HTERT RPE-1 (cell line): ENCODE measurements around the gene PTPRJ.
"Not testable (repeated sequence)": the region's sequence is repeated elsewhere in the genome, so short reads cannot be mapped to it uniquely, and the experiment has no call there.

Experiments
- in situ Hi-C: fragments of 300-500 bp; cut with MboI; formaldehyde crosslinking; loops from 4 replicates; pipeline ENCODE4 v1.14.3; 2020; ENCODE audit warnings: low sequenced_read_pairs

The PTPRJ gene

DNA sequence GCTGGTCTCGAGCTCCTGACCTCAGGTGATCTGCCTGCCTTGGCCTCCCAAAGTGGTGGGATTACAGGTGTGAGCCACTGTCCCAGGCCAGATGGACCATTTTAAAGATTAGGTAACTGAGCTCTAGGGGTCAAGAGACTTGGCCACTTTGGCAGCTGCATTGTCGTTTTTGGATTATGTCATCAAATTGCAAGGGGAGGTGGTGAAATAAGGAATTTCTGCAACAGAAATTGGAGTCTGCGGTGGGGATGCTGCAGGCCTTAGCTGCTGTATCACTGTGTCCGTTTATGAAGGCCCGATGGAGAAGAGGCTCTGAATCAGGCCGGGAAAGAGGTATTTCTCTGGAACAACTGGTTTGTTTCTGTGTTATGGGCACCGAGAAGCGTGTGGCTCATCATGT is 34.6 kb downstream of the PTPRJ start:
- in situ Hi-C loops: no loop called here

DNA sequence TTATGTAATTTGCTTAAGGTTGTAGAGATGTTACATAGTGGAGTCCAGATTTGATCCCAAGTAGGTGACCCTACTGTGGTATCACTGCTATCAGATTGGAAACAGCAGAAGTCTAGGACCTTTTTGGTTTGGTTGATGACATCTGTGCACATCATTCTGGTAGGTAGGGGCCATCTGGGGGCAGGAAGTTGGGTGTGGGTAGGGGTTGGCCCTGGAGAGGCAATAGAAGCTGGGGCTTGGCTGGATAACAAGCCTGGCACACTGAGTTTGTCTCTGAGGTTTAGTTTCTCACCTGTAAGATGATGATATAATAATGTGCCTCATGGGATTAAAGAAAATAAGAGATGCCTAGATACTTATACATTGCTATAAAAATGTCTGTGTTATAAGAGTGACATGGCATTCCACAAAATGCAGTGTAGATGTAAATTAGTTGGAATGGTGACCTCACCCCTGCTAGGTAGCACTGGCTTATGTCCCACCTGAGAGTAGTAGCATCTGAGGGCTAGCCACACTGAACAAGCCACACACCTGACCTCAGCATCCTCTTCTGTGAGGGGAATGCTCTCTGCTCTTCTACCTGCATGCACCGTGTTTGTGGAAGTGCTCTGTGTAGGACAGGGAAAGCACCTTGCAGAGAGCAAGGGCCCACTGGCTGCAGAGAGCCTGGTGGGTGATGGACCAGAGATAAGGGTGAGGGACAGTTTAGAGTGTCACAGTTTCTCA is 36.9 kb downstream of the PTPRJ start:
- in situ Hi-C loops: no loop called here

DNA sequence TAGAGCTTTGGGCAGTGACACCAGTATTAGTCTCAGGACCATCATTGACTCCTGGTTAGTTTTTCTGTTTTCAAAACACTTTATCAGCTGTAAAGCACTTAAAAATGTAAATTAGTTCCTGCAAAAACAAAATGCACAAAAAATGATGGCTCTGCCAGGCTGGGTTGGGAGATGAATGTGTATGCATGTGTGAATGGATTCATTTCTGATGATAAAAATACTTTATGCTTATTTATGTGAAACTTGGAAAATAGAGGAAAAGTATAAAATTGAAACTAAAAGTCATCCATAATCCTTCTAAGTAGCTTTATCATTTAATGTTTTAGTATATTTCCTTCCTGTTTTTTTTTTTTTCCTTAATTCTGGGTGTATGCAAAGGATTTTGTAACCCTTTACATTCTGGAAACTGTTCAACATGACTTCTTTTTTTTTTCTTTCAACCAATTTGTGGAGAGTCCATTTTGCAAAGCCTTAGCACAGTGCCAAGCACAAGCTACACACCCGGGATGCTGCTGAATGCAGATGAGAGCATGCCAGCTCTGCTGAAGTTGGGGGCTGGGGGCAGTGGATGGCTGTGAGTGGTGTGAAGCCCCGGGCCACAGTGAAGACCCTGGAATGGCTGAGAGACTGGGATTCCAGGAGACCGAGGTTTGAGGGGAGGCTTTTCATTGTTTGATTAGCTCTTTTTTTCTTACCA is 37.6 kb downstream of the PTPRJ start:
- in situ Hi-C loops: no loop called here

DNA sequence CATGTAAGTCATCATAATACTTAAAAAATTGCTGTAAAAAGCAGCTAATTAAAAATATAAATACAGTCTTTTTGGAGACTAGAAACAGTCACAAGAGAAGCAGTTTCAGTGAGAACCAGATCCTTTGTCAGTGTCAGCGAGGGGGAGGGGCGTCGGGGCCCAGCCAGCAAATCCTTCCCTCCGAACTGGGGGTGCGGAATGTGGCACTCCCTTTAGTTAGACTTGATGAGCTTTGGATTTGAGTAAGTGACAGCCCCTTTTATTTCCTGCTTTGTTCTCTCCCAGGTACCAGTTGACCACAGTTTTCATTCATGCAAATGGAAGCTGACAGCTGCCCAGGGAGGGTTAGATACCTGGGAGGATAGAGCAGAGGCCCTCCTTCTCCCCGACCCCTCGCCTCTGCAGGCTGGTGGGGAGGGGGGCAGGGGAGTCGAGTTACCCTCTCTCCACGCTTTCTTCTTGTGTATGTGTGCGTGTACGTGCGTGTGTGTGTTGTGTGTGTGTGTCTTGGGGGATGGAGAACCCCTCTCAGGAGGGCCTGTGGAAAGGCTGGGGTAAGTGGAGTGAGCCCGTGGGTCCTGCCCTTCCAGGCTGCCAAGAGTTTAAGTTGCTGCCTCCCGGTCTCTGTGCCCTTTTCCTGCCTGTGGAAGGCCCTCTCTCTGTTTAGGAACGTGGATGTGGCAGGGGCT is 38.3 kb downstream of the PTPRJ start:
- in situ Hi-C loops: no loop called here

DNA sequence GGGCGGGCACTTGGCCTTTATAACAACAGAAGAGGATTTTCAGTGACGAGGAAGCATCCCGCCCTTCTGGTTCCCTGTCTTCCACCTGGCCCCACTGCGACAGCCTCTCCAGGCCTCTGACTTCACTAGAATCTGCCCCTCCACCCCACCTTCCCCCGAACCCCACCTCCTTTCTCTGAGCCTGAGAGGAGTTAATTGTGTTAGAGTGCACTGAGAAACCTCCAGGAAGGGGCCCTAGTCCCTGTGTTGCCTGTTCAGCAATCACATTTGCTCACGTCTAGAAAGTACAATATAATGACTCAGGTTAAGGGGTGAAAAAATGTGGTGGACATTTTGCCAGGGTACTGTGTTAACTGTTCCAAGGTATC is 38.8 kb downstream of the PTPRJ start:
- in situ Hi-C loops: no loop called here

DNA sequence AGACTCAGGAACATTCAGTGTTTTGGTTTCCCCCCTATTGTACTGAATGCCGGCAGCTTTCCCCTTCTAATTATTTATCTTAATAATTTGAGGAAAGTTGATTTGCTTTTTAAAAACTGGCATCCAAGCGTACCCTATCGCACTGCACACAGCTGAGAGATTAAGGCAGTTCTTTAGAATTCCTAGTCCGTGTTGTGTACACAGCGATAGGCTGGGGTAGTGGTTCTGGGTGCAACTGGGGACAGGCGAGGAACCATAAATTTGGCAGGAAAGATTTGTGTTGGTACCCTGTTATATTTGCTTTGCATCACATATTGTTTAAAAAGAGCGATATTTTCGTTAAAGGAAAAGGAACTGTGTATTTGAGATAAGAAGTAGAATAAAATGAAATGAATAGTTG is 39.2 kb downstream of the PTPRJ start:
- in situ Hi-C loops: no loop called here

DNA sequence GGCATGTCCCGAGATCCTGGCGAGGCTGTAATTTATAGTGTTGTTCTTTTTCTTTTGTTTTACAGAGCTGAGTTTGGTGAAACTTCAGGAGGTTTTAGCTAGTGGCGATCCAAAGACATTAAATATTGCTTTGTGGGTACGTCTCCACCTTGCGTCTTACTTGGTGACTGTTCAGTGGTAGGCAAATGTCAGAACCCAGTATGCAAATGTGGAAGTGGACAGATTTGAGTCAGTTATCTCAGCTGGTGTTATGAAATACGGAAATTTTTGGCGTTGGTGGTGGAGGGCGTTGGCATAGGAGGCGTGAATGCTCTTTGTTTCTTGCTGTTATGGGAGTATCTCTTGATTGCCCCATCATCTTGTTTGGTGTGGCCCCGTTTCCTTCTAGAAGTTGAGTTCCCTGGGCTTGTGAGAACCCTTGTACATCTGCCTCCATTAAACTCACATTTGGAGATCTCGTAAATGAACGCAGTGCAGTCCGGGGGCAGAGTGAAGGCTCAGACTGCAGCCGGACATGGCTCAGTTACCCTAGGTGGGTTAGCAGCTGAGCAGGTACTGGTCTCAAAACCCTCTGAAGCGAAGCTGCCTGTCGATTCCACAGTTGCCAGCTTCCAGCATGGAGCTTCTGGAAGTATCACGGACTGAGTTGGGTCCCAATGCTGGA is 39.9 kb downstream of the PTPRJ start:
- in situ Hi-C loops: no loop called here

DNA sequence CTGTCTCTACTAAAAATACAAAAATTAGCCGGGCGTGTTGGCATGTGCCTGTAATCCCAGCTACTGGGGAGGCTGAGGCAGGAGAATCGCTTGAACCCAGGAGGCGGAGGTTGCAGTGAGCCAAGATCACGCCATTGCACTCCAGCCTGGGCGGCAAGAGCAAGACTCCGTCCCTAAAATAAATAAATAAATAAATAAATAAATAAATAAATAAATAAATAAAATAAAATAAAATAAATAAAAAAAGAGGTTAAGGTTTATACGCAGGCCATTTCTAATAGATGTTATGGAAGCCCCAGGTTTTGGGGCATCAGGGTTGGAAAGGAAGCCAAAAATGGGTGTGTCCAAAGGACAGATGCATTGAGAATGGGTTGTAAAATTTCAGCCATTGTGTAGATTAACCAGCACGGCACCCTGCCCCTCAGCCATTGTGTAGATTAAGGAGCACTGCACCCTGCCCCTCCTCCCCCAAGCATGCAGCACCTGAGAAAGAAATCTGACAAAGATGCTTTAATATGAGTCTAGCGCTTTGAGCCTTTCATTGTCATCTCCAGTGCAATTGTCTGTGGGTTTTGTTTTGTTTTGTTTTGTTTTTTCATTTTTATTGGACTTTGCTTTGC is 41.0 kb downstream of the PTPRJ start:
- in situ Hi-C loops: not testable (repeated sequence)

DNA sequence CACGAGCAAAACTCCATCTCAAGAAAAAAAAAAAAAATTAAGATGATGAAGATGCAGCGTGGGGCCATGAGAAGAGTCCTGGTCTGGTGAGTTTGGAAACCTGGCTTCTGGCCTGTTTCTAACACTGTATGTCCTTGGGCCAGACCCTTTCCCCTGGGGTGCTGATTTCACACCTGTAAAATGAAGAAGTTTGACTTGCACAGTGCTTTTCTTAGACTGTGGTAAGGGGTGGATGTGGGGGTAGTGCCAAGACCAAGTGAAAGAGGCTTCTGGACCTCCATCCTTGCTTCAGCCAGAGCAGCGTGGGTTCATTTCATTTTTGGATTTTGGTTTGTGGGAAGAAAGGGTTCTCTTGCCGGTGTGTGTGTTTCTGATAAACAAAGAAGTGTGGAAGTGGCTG is 42.1 kb downstream of the PTPRJ start:
- in situ Hi-C loops: no loop called here

DNA sequence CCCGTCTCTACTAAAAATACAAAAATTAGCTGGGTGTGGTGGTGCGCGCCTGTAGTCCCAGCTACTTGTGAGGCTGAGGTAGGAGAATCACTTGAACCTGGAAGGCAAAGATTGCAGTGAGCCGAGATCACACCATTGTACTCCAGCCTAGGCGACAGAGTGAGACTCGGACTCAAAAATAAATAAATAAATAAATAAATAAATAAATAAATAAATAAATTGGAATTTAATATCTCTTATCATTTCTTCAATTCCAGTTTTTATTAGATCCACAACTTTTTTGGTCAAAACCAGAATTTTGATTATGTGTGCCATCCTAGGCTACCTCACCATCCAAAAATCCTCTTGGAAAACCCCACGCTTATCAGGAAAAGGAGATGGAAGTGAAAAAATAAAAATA is 43.2 kb downstream of the PTPRJ start:
- in situ Hi-C loops: not testable (repeated sequence)

DNA sequence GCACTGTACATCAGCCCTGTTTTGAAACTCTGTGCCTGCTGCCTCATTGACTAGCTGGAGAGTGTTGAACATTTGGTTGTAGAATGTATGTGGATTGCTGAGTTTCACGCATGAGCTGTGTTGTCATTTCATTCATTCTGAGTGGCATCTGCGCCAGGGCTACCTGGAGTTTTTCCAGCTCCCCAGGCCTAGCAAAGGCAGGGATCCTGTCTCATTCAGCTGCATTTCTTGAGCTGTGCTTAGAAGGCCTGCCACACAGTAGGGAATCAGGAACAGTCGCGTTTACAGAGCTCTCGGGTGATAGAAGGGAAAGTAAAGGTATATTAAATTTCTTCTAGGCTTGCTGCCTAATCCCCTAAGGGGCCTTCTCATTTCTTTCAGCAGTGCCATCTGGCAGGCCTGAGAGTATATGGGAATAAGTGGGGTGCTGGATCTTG is 44.3 kb downstream of the PTPRJ start:
- in situ Hi-C loops: no loop called here

DNA sequence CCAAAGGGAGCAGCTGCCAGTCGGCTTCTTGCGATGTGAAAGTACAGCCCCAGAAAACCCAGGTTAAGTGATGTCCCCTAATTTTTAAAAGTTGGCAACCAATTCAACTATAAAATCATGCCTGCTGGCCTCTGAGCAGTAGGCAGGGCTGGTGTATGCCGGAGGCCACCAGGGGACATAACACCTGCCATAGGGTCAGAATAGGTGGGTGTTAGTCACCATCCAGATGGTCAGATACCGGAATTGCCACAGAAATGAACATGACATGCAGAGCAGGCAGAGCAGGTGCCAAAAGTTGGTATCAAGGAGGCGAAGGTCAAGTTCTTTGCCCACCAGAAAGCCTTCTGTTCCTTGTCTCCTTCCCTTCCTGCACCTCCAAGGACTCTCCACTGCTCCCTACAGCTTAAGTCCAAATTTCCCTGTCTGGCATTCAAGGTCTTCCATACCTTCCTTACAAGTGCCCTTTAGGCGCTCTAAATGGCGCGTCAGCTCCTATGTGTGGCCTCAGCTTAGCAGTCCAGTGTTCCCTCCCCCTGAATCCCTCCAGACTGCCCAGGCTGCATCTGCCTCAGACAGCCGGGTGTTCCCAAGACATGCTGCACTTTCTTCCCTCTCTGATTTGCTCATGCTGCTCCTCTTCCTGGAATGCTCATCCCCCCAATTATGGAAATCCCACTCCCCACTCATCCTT is 45.1 kb downstream of the PTPRJ start:
- in situ Hi-C loops: no loop called here

DNA sequence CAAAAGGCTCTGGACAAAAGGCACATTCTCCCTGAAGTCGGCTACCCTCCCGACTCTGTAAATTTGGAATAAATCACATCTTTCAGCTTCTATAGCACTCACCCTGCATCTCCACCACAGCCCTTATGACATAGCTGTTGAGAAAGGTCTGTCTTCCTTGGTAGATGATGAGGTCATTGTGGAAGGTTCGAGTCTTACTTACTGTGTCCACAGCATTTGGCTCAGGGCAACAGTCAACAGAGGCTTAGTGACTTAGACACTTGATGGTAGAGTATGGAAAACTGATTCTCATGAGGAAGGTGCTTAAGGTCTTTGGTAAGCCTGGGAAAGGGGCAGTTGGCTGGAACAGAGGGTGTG is 45.6 kb downstream of the PTPRJ start:
- in situ Hi-C loops: no loop called here

DNA sequence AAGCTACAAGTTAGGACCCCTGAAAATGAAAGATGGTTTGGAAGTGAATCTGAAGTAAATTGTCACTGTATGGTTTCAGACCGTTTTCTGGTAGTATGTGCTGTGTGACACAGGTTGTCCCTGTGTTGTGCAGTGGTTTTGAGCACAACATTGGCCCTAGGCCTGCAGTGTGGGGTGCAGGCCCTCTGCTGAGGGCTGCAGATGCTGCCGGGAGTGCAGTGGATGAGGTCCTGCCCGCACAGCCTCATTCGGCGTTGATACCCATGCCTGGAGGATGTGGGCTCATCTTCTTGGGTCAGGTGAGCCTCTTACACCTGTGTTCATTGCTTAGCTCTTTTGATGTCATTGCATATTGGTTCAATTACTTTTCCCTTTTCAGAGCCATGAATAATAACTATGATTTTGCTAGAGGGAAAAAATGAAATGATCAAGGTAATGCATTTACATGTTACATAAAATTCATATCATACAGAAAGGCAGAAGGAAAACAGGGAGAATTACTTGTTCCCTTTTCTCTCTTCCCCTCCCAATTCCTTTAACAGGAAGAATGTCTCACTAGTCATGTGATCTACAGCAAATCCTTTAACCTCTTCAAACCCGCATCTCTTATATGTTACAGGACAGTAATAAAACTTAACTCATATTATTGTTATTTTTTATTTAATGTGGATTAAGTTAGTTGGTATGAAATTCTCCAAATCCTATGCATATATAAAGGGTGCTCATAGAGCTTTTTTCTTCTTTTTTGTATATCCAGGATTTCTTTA is 48.7 kb downstream of the PTPRJ start:
- in situ Hi-C loops: no loop called here

DNA sequence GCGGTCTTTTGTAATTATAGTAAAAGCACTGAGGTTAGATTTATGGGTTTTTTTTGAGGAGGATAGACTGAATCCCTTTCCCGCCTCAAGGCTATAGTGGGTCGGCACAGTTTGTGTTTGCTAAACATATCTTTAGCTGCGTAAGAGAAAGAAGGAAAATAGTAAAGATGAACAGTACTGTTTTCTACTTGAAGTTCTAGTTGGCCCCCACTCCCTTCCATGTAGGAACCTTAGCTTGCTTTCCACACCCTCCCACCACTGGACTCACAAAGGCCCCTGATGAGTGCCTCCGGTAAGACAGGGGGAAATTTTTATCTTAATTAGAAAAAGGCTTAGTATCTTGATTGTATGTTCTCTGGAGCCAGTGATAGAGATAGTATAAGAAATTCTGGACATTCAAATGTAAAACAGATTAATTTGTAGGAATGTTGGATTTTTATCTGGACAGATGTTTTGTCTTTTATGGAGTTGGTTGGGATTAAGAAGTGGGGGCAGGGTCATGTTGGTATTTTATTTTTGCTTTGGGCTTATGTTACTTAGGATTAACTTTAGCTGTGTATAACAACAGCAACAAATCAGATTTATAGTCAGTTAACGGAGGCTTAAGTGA is 49.4 kb downstream of the PTPRJ start:
- in situ Hi-C loops: no loop called here

DNA sequence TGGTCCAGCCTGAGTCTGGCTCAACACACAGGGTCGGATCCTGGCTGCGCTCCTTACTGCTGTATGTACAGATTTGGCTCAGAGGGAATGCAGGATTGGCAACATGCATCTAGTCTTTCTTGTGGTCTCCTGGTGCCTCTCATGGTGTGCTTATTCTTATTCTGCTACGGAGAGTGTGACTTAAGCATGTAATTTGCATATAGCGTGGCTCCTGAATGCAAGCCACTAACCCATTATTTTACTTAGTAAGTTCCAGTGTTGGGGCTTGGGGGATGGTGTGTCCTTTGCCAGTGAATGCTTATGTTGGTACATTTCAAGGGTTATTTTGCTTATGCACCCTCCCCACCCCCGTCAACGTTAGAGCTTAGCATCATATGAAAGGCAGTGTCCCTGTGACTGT is 51.2 kb downstream of the PTPRJ start:
- in situ Hi-C loops: no loop called here

DNA sequence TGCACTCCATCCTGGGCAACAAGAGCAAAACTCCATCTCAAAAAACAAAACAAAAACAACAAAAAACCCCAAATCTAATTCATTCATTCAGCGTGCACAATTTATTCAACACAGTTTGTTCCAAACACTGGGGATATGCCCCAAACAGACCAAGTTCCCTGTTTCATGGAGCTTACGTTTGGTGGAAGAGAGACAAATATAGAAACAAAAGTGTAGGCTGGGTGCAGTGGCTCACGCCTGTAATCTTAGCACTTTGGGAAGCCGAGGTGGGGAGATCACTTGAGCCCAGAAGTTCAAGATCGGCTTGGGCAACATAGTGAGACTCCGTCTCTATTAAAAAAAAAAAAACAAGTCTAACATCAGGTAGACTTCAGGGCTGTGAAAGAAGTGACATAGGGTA is 52.4 kb downstream of the PTPRJ start:
- in situ Hi-C loops: no loop called here

DNA sequence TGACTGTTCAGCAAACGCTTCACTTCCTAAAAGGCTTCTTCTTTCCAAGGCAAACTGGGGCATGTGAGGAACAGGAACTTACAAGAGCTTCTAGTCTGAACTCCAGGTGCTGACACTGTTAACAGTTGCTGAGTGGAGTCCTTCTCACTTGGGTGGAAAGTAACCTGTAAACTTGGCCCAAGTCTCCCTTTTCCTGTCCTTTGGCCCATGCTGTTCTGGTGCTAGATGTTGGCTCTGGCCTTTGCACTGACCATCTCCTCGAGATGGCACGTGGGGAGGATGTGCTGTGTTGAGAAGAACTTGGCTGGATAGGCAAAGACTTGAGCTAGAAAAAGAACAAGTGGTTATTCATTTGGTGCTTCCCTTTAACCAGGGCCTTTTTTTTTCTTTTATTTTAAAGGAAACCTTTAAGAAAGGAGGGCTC is 53.6 kb downstream of the PTPRJ start:
- in situ Hi-C loops: no loop called here
